Liver (tissue), 9 donors: ENCODE data around the gene PACRGL. TPM values are rescaled to one million over a fixed set of nuclear protein-coding genes. Genes with fewer than 3 reads are reported as not detected.

ENCODE experiments used
- DNase-seq: peaks from one replicate; pipeline ENCODE4 v3.0.0-alpha.2; 2017; ENCODE audit warnings: low spot score
- H3K27ac ChIP-seq, 2 donors: one replicate each; pipeline ENCODE4 v1.7.0; 2013; ENCODE audit warnings: inconsistent platforms in 2 of 2, low read length in 2 of 2, control low read depth in 1 of 2, low read depth in 1 of 2, mild to moderate bottlenecking in 1 of 2
- H3K27me3 ChIP-seq, 4 donors: one replicate each; pipeline versions ENCODE4 v1.6.1 to v1.7.0; 2013; ENCODE audit warnings: low read length in 3 of 4, inconsistent platforms in 1 of 4, mild to moderate bottlenecking in 1 of 4, moderate library complexity in 1 of 4; ENCODE audit not compliant: control insufficient read depth in 4 of 4, insufficient read depth in 4 of 4
- H3K36me3 ChIP-seq, 4 donors: one replicate each; pipeline versions ENCODE4 v1.6.1 to v1.7.0; 2013; ENCODE audit warnings: low read length in 3 of 4, mild to moderate bottlenecking in 3 of 4, low read depth in 1 of 4, moderate library complexity in 1 of 4; ENCODE audit not compliant: control insufficient read depth in 4 of 4, insufficient read depth in 3 of 4
- H3K4me1 ChIP-seq, 4 donors: one replicate each; pipeline versions ENCODE4 v1.6.1 to v1.7.0; 2013; ENCODE audit warnings: low read length in 3 of 4, mild to moderate bottlenecking in 3 of 4, moderate library complexity in 1 of 4; ENCODE audit not compliant: control insufficient read depth in 4 of 4, insufficient read depth in 4 of 4
- H3K4me3 ChIP-seq, 3 donors: one replicate each; pipeline versions ENCODE4 v1.6.1 to v1.7.0; 2013; ENCODE audit warnings: low read length in 3 of 3, control low read depth in 1 of 3, low read depth in 1 of 3, mild to moderate bottlenecking in 1 of 3
- H3K9ac ChIP-seq, 2 donors: one replicate each; pipeline ENCODE4 v1.7.0; 2013; ENCODE audit warnings: low read length in 2 of 2, mild to moderate bottlenecking in 2 of 2, moderate library complexity in 2 of 2, control low read depth in 1 of 2, low read depth in 1 of 2
- H3K9me3 ChIP-seq, 4 donors: one replicate each; pipeline versions ENCODE4 v1.6.1 to v1.7.0; 2013; ENCODE audit warnings: low read length in 3 of 4; ENCODE audit not compliant: control insufficient read depth in 4 of 4
- ATF3 ChIP-seq: IDR thresholded peaks from 2 replicates; pipeline ENCODE4 v1.6.1; 2016; ENCODE audit warnings: antibody characterized with exemption
- CTCF ChIP-seq: fragments of 150-350 bp; IDR thresholded peaks from 2 replicates; pipeline ENCODE4 v1.5.1; 2017; ENCODE audit warnings: improper control_type of control experiment, low read depth, low read length; ENCODE audit not compliant: missing input control
- EGR1 ChIP-seq, 2 donors: IDR thresholded peaks; 2 replicates each; pipeline ENCODE4 v1.6.1; 2016 to 2018; ENCODE audit warnings: antibody characterized with exemption in 2 of 2, low read depth in 2 of 2
- FOXA1 ChIP-seq: IDR thresholded peaks from 2 replicates; pipeline ENCODE4 v1.6.1; 2016; ENCODE audit warnings: antibody characterized with exemption
- FOXA2 ChIP-seq: IDR thresholded peaks from 2 replicates; pipeline ENCODE4 v1.6.1; 2016; ENCODE audit warnings: antibody characterized with exemption
- GABPA ChIP-seq, 2 donors: IDR thresholded peaks in 1 of 2; conservative IDR thresholded peaks in 1 of 2; 2 replicates each; pipeline ENCODE4 v1.6.1; 2016; ENCODE audit warnings: antibody characterized with exemption in 2 of 2, mild to moderate bottlenecking in 1 of 2, moderate library complexity in 1 of 2
- HNF4A ChIP-seq, 2 donors: conservative IDR thresholded peaks; 2 replicates each; pipeline ENCODE4 v1.6.1; 2016; ENCODE audit warnings: antibody characterized with exemption in 2 of 2, mild to moderate bottlenecking in 2 of 2
- HNF4G ChIP-seq: IDR thresholded peaks from 2 replicates; pipeline ENCODE4 v1.6.1; 2016; ENCODE audit warnings: antibody characterized with exemption
- JUND ChIP-seq, 2 donors: IDR thresholded peaks; 2 replicates each; pipeline ENCODE4 v1.6.1; 2016; ENCODE audit warnings: antibody characterized with exemption in 2 of 2
- MAX ChIP-seq: IDR thresholded peaks from 2 replicates; pipeline ENCODE4 v1.6.1; 2016; ENCODE audit warnings: antibody characterized with exemption
- RAD21 ChIP-seq, 2 donors: IDR thresholded peaks; 2 replicates each; pipeline ENCODE4 v1.6.1; 2016; ENCODE audit warnings: antibody characterized with exemption in 2 of 2, mild to moderate bottlenecking in 2 of 2
- REST ChIP-seq: IDR thresholded peaks from 2 replicates; pipeline ENCODE4 v1.6.1; 2016; ENCODE audit warnings: antibody characterized with exemption, mild to moderate bottlenecking
- RXRA ChIP-seq, 2 donors: IDR thresholded peaks; 2 replicates each; pipeline ENCODE4 v1.6.1; 2017 to 2018; ENCODE audit warnings: antibody characterized with exemption in 2 of 2, mild to moderate bottlenecking in 1 of 2
- SP1 ChIP-seq: IDR thresholded peaks from 2 replicates; pipeline ENCODE4 v1.6.1; 2018; ENCODE audit warnings: antibody characterized with exemption, mild to moderate bottlenecking
- TAF1 ChIP-seq: conservative IDR thresholded peaks from 2 replicates; pipeline ENCODE4 v1.6.1; 2016; ENCODE audit warnings: antibody characterized with exemption, mild to moderate bottlenecking
- YY1 ChIP-seq: IDR thresholded peaks from 2 replicates; pipeline ENCODE4 v1.6.1; 2016; ENCODE audit warnings: antibody characterized with exemption, mild to moderate bottlenecking
- ZBTB33 ChIP-seq: IDR thresholded peaks from 2 replicates; pipeline ENCODE4 v1.6.1; 2016; ENCODE audit warnings: antibody characterized with exemption
- WGBS: extraction: QIAGEN DNeasy Blood & Tissue Kit; methylation state at CpG from one replicate; pipeline ENCODE4 v1.1.7; 2013; 5-methylcytosine and 5-hydroxymethylcytosine counted together
- polyA plus RNA-seq, 2 donors: library from polyadenylated mRNA; stranded (reverse) in 1 of 2; unstranded in 1 of 2; fragments of 200-250 nt in 1 of 2; fragments of >200 nt in 1 of 2; fragmentation: Nextera tagmentation in 1 of 2; extraction: Ambion mirVana in 1 of 2; gene quantifications; one replicate each; pipeline versions ENCODE4 v1.2.1 to v1.2.3, GENCODE V29; 2013 to 2015
- total RNA-seq, 2 donors: library from RNA; depleted of rRNA; stranded (reverse); fragments of >200 nt; gene quantifications; one replicate each; pipeline ENCODE4 v1.2.3, GENCODE V29; 2014
- donor health status: healthy.
- donor health status: healthy.
- donor health status: healthy.
- donor health status: healthy.
- donor health status: healthy.

PACRGL gene
- total and polyA plus RNA-seq, 4 donors: 2.6 to 7.2 (median 4.9) TPM

GRCh38 chr4:20754036-20754435 lies 53.8 kb downstream of the PACRGL start:
- no peak overlapping the region for H3K27ac ChIP-seq

GRCh38 chr4:20760053-20760452 lies 59.8 kb downstream of the PACRGL start:
- H3K36me3 ChIP-seq: no peaks in the 10 kb centered on the region
- no peak for TF ChIP-seq RXRA (IDR thresholded peaks at IDR 0.05)
- no peak for TF ChIP-seq SP1
- no peak for TF ChIP-seq FOXA1
- no peak for TF ChIP-seq ATF3
- TF ChIP-seq RAD21 (IDR thresholded peaks at IDR 0.05): no peak
- TF ChIP-seq EGR1 (IDR thresholded peaks at IDR 0.05; ENCODE audit: low read depth in 2 of 2): no peak
- TF ChIP-seq TAF1: no peak
- TF ChIP-seq JUND (IDR thresholded peaks at IDR 0.05): no peak
- TF ChIP-seq MAX: no peak
- TF ChIP-seq GABPA (IDR thresholded peaks at IDR 0.05 in 1 of 2, conservative IDR thresholded peaks at IDR 0.05 in 1 of 2): no peak
- TF ChIP-seq FOXA2: no peak
- no peak for TF ChIP-seq HNF4A (conservative IDR thresholded peaks at IDR 0.05)
- no peak for TF ChIP-seq REST
- TF ChIP-seq HNF4G: no peak
- no peak overlapping the region for H3K27ac ChIP-seq
- H3K9me3 ChIP-seq: no peaks in the 10 kb centered on the region
- no peaks in the 10 kb centered on the region for H3K4me1 ChIP-seq
- DNase-seq: no peak
- H3K9ac ChIP-seq: no peak overlapping the region
- no peaks in the 10 kb centered on the region for H3K27me3 ChIP-seq
- 79% methylated on average over 2 of the region's 2 CpGs for WGBS
- no peak overlapping the region for H3K4me3 ChIP-seq

More at GRCh38 chr4:20754036-20754435, 53.8 kb downstream of the PACRGL start:
- no peaks in the 10 kb centered on the region for H3K9me3 ChIP-seq
- H3K9ac ChIP-seq: no peak overlapping the region
- no peak for DNase-seq
- H3K36me3 ChIP-seq: no peaks in the 10 kb centered on the region
- H3K4me3 ChIP-seq: no peak overlapping the region
- 75% methylated on average over 1 of the region's 1 CpG for WGBS
- TF ChIP-seq HNF4G (no peak), EGR1 (IDR thresholded peaks at IDR 0.05; ENCODE audit: low read depth in 2 of 2) (no peak), GABPA (IDR thresholded peaks at IDR 0.05 in 1 of 2, conservative IDR thresholded peaks at IDR 0.05 in 1 of 2) (no peak), RAD21 (IDR thresholded peaks at IDR 0.05) (no peak), TAF1 (no peak)
- H3K27me3 ChIP-seq: no peaks in the 10 kb centered on the region
- no peaks in the 10 kb centered on the region for H3K4me1 ChIP-seq

- Histone ChIP-seq H3K9ac (no peak overlapping the region), H3K27me3 (no peaks in the 10 kb centered on the region), H3K27ac (no peak overlapping the region), H3K9me3 (no peaks in the 10 kb centered on the region), H3K36me3 (no peaks in the 10 kb centered on the region), H3K4me3 (no peak overlapping the region), H3K4me1 (no peaks in the 10 kb centered on the region)
- TF ChIP-seq ZBTB33 (no peak), HNF4A (conservative IDR thresholded peaks at IDR 0.05) (no peak), FOXA2 (no peak), CTCF (no peak), ATF3 (no peak), JUND (IDR thresholded peaks at IDR 0.05) (no peak), YY1 (no peak), GABPA (IDR thresholded peaks at IDR 0.05 in 1 of 2, conservative IDR thresholded peaks at IDR 0.05 in 1 of 2) (no peak), MAX (no peak), HNF4G (no peak), FOXA1 (no peak), RAD21 (IDR thresholded peaks at IDR 0.05) (no peak)
- no peak for DNase-seq
These were observed 61.1 kb downstream of the PACRGL start for GRCh38 chr4:20761382-20761781.
